GM19324 (cell line): ENCODE measurements around the gene SLC18A3.

Experiments used
- ATAC-seq: cut with Tn5 transposase; IDR thresholded peaks from one replicate; pipeline ENCODE4 v1.9.1; 2021; ENCODE audit warnings: mild to moderate bottlenecking, moderate library complexity; ENCODE audit not compliant: unreplicated experiment, low FRiP score

The SLC18A3 gene

DNA sequence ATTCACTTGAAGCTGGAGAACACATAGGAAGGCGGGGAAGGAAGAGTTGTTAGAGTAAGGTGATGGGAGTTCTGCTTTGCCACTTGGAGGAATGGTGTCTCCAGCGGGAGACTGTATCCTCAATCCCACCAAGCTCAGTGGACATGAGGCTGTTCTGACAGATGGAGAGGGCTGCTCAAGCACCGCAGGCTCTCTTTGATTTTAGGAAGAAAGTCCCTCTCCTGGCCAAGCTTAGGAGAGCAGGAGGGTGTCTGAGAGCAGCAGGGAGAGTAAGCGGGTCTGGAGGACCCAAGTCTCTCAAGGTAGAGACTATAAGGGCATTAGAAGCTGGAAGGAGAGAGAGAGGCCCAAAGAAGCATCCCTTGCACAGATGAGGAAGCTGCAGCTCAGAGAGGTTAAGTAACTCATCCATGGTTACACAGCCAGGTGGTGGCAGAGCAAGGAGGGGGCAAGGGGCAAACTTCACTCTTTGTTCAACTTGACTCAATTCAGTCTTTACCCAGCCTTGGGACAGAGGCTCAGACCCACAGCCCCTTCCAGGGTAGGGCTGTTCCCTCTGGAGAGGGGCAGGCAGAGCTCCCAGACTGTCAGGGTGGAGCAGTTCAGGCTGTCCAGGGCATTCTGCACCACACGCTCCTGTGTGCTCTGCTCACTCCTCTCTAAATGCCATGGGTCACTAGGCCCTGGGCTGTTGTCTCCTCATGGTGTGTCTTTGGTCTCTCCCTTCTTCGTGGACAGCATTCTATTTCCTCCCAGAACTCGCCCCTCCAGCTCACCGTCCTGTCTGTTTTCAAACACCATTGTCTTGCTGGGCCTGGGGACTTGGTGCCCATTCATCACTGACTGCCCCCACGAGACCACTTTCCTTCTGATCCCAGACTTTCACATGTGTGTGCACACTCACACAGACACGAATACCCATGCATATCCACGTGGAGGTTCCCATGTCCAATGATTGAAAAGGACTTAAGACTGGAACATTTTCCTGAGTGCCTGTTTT lies 12.6 kb downstream of the SLC18A3 start:
- ATAC-seq, result no peak

DNA sequence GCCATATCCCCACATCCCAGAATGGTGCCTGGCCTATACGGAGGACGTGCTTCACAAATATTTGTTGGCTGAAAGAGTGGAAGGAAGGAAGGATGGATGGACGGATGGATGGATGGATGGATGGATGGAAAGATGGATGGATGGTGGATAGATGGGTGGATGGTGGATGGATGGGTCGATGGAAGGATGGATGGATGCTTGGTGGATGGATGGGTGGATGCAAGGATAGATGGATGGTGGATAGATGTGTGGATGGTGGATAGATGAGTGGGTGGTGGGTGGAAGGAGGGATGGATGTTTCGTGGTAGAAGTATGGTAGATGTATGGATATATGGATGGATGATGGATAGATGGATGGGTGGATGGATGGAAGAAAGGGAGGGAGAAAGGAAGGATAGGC lies 14.5 kb downstream of the SLC18A3 start:
- ATAC-seq, result no peak

DNA sequence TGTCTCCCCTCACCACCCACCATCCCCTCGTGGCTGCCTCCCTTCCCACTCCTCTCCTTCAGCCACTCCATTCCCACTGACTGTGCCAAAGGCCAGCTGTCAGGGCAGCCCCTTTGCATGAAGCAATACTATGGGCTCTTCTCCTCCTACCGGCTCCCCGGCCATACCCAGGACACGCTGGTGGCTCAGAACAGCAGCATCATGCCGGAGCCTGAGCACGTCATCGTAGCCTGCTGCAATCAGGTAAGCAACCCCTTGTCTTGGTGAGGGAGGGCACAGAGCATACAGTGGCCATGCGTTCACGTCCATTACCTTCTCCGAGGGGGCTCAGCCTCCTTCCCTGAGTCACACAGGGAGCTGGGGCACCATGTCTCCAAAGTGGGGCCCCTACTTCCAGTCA lies 15.3 kb downstream of the SLC18A3 start:
- ATAC-seq, result no peak

DNA sequence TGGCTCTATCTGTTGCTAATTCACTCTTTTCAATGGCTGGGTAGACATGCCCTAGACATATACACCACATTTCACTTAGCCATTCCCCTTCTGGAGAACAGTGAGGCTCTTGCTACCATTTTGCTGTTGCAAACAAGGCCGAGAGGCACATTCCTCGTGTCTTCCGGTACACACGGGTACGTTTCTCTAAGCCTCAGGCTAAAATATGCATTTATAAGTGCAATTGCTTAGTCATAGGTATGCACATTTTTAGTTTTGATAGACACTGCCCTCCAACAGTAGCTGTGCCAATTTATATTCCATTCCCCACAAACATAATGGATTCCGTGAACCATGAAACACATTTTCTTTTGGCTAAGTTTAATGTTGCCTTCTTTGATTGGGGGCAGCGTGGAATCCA lies 16.9 kb downstream of the SLC18A3 start:
- no peak for ATAC-seq

DNA sequence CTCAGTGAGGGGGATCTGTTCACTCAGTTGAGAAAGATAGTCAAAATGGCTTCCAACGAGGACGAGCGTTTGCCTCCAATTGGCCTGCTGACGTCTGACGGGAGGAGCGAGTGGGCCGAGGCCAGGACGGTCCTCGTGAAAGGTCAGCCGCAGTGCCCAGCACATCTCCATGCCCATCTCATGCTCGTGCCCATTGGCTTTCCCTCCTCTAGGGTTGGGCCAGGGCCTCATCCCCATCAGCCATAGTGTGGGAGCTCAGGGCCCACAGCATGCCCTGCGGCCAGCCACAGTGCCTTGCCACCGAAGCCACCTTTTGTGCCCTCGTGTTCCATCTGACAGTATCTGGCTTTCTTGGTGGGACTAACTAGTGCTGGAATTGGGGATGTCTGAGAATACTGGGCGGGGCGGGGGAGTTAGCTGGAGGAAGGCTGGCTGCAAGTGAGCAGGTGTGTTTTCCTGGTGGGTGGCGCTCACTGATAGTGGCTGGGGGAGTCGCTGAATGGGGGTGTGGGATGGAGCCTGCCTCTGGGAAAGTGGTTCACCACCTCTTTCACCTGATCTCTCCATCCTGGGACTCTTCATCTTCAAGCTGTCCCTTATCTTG lies 17.6 kb downstream of the SLC18A3 start:
- ATAC-seq, result no peak

DNA sequence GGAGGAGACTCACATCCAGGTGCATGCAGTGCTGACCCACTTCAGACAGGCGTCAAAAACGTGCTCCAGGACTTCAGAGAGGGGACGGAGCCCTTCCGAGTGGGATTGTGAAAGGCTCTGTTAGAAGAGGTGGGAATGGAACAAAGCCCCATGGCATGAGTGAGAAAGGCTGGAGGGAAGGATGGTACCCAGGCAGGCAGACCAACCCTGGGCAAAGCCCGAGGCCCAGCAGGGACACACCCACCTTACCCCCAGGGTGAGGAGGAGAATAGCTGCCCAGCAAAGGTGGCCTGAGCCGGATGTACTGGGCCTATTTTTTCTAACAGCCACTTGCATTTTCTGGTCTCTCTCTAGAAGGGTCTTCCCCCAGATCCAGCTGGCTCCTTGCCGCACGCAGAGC lies 18.5 kb downstream of the SLC18A3 start:
- no peak for ATAC-seq

DNA sequence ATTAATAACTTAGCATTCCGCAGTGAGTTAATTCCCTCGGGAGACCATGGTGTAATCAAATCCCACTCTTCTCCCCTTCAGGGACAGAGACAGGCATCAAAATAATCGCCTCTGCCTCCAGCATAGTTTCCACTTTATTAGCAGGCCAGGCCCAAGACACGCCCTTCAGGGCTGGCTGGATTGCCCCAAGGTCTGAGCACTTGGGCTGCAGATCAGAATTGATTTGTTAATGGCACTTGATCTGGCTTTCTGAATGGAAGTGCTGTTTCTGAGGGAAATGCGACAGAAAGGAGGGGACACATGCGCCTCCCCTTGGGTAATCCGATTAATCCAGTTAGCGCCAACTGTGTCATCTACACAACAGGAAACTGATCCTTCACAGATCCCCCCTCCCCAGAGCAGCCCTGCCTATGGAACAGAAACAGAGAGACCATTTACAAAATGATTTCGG lies 19.3 kb downstream of the SLC18A3 start:
- ATAC-seq, result no peak

DNA sequence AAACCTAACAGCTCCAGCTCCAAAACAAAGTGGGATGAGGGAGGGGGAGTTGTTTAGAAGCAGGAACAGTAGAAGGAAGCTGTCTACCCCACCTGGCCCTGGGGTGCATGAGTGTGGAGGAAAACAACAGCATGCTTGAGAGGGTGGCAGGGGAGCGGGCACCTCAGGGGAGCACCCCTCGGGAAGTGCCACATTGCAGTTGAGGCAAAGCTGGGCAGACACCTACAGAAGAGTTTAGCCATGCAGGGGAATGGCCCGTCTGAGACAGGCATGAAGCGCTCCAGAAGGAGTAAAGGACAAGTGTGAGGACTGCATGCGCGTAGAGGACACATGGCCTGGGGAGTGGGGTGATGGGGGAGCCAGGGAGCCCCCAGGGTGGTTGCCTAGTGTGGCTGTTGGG lies 21.9 kb downstream of the SLC18A3 start:
- no peak for ATAC-seq

- ATAC-seq, result no peak
Measured at GRCh38 chr10:49632406-49633317, 22.6 kb downstream of the SLC18A3 start.

DNA sequence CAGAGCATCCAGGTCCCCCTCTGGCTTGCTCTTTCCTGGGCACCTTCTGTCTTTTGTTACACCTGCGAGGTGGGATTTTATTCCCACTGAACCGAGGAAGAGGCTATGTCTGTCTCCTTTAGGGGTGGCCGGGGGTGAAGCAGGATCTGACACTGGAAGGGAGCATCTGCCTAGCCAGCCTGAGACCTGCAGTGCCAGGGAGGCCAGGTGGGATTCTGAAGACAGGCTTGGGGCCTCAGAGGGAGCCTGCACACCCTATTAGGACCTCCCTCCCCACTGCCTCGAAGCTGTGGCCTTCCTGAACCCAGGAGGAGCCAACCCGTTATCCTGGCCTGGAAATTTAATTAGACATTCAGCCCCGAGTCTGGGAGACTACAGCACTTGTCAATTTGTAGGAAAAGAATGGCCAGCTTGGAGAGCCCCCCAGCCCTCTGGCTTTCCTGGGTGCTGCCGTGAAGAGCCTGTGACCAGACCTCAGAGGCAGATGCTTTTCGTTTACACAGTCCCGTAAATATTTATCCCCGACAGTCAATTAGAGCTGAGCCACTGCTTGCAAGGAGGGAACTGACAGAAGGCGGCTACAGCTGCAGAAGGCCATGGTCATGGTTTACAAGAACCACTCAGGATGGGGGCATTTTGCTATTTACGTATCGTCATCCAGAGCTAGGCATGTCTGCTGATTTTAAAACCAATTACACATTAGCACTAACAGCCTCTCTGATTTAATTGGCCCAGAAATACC lies 23.4 kb downstream of the SLC18A3 start:
- ATAC-seq, result no peak

GRCh38 chr10:49634069-49634660 lies 24.1 kb downstream of the SLC18A3 start:
- ATAC-seq, result no peak

DNA sequence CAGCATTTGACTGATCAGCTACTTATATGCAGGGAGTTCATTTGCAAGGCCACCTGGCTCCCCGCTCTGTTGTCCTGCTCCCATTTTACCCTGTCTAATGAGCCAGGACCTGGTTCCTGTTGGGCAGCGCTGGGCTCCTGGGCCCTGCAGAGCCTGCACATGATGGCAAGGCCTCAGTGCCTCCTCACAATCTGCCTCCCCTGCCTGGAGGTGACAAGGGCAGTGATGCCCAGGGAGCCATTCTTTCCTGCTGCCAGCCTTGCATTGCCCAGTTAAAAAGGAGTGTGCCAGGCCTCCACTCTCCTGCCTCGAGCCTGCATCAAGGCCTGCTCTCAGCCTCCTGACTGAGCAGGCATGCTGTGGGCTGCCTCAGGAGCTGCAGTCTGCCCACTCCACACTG lies 32.2 kb downstream of the SLC18A3 start:
- ATAC-seq, result no peak

GRCh38 chr10:49643241-49644034 lies 33.3 kb downstream of the SLC18A3 start:
- no peak for ATAC-seq

GRCh38 chr10:49644035-49644646 lies 34.0 kb downstream of the SLC18A3 start:
- no peak for ATAC-seq

- ATAC-seq, result no peak
Measured at GRCh38 chr10:49645417-49645816, 35.3 kb downstream of the SLC18A3 start.

DNA sequence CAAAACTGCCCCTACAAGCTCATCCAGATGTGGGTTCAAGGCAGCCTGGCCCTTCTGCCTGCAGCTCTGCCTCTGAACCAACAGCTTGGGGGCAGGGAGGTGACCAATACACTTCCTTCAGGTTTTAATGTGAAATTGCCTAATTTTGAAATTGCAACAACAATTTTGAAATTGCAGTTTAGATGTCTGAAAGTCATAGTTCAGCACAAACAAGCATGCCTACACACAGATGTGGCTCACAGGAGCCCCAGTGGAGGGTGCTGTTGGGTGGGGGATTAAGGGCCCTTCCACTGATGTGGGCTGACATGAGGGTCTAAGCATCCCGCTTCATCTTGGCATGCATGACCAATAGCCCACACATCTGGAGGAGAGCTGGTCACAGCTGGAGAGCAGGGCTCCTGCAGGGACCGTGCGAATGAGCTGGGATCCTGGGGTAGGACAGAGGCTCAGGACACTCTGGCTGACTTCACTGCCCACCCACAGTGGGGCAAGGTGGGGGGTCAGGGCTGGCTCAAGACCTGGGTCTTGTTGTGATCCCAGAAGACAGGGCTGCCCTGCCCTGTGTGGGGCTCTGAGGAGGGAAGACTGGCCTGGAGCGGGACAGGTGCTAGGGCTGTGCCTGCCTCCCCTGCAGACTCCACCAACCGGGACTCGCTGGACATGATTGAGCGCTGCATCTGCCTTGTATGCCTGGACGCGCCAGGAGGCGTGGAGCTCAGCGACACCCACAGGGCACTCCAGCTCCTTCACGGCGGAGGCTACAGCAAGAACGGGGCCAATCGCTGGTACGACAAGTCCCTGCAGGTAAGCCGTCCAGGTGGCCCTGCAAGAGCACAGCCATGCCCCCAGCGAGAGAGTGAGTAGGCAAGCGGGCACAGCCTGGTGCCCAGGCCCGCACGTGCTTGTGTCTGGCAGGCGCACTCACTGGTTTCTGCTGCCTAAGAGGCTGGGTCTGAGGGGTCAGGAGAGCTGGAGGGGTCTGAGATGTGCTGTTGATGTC lies 36.1 kb downstream of the SLC18A3 start:
- ATAC-seq, result no peak

DNA sequence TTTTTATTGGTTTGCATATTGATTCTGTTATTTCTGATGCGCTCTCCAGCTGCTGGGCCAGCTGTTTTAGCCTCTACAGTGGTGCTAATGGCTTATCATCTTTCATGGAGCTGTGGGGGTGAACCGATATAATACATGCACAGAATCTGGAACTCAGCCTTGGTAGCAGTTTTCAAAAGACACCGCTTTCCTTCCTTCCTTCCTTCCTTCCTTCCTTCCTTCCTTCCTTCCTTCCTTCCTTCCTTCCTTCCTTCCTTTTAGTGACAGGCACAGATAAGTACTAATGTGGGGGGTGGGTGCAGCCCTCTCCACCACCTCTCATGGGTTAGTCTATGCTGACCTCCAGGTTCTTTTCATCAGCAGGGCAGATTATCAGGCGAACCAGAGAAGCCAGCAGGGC lies 37.4 kb downstream of the SLC18A3 start:
- ATAC-seq, result no peak
